Ishikawa (cell line): ENCODE data around the gene CEACAM5.

Experiments
- CEBPB ChIP-seq: IDR thresholded peaks from 2 replicates; pipeline ENCODE4 v1.6.1; 2012
- ZBTB7A ChIP-seq: IDR thresholded peaks from 2 replicates; pipeline ENCODE4 v1.6.1; 2012; ENCODE audit warnings: low read depth

- no peak for TF ChIP-seq ZBTB7A
- TF ChIP-seq CEBPB: no peak
Measured at GRCh38 chr19:41740415-41741243, 32.2 kb downstream of the CEACAM5 start.
